Kidney tubule cell (primary cell): Measurements from ENCODE around the gene NAV1.
A peak's percentile ranks its signal among the peaks of the same experiment; 100 is the strongest.
"Not testable (repeated sequence)": the region's sequence is repeated elsewhere in the genome, so short reads cannot be mapped to it uniquely, and the experiment has no call there.

Source experiments
- DNase-seq: peaks from one replicate; pipeline ENCODE4 v3.0.0-alpha.2; 2018; ENCODE audit warnings: low spot score

NAV1 gene

GRCh38 chr1:201520046-201520575 lies 18.8 kb upstream of the NAV1 start:
- DNase-seq = not testable (repeated sequence)

- no peak for DNase-seq
Measured at GRCh38 chr1:201525193-201525778, 13.6 kb upstream of the NAV1 start.

GRCh38 chr1:201527879-201528278 lies 11.0 kb upstream of the NAV1 start:
- no peak for DNase-seq

GRCh38 chr1:201528631-201529252 lies 10.2 kb upstream of the NAV1 start:
- peak; percentile 39 for DNase-seq

- peak; percentile 77 for DNase-seq
Measured at GRCh38 chr1:201530741-201531531, 8.0 kb upstream of the NAV1 start.

GRCh38 chr1:201531551-201532425 lies 7.1 kb upstream of the NAV1 start:
- no peak for DNase-seq

- DNase-seq = no peak
Measured at GRCh38 chr1:201533836-201534235, 5.1 kb upstream of the NAV1 start.

GRCh38 chr1:201535046-201535918 lies 3.6 kb upstream of the NAV1 start:
- DNase-seq = peak; percentile 79

- no peak for DNase-seq
Measured at GRCh38 chr1:201535919-201536245, 3.0 kb upstream of the NAV1 start.

- peak; percentile 80 for DNase-seq
Measured at GRCh38 chr1:201536558-201536957, 2.4 kb upstream of the NAV1 start.

GRCh38 chr1:201537028-201537427 lies 1.9 kb upstream of the NAV1 start:
- no peak for DNase-seq

GRCh38 chr1:201537467-201537866 lies 1.5 kb upstream of the NAV1 start:
- no peak for DNase-seq

- peak; percentile 47 for DNase-seq
Measured at GRCh38 chr1:201537891-201538611, 876 bp upstream of the NAV1 start.

GRCh38 chr1:201539561-201540431 lies 869 bp downstream of the NAV1 start:
- peak; percentile 54 for DNase-seq

GRCh38 chr1:201540846-201541735 lies 2.2 kb downstream of the NAV1 start:
- DNase-seq = no peak

GRCh38 chr1:201542309-201543035 lies 3.5 kb downstream of the NAV1 start:
- no peak for DNase-seq

- no peak for DNase-seq
Measured at GRCh38 chr1:201543871-201544642, 5.1 kb downstream of the NAV1 start.
